K562 (cell line): Measurements from ENCODE around the gene FAM83E. TPM values are rescaled to one million over a fixed set of nuclear protein-coding genes. Genes with fewer than 3 reads are reported as not detected.

ENCODE experiments used
- CHD7 ChIP-seq: fragments of 200-600 bp; sonication (generic); IDR thresholded peaks from one replicate; pipeline ENCODE4 v1.6.1; 2012; ENCODE audit warnings: mild to moderate bottlenecking, low read depth, low read length, inconsistent platforms
- DEAF1 ChIP-seq: fragments of 450-650 bp; formaldehyde crosslinking; IDR thresholded peaks from 2 replicates; pipeline ENCODE4 v1.4.0; 2020; ENCODE audit warnings: mild to moderate bottlenecking, moderate library complexity
- MYBL2 ChIP-seq, 2 experiments: fragments of 450-650 bp in 1 of 2; sonication (generic) in 1 of 2; formaldehyde crosslinking in 1 of 2; IDR thresholded peaks; 2 replicates each; pipeline versions ENCODE4 v1.6.1 to v1.8.1; 2017 to 2022; ENCODE audit warnings: borderline replicate concordance in 1 of 2, inconsistent platforms in 1 of 2, low read depth in 1 of 2, mild to moderate bottlenecking in 1 of 2, missing genetic modification reagents in 1 of 2, moderate library complexity in 1 of 2
- NRF1 ChIP-seq, 2 experiments: fragments of 450-650 bp; IDR thresholded peaks in 1 of 2; conservative IDR thresholded peaks in 1 of 2; 2 replicates each; pipeline ENCODE4 v1.6.1; 2014; ENCODE audit warnings: mild to moderate bottlenecking in 2 of 2
- RUNX1 ChIP-seq: sonication (generic); IDR thresholded peaks from 2 replicates; pipeline ENCODE4 v1.6.1; 2016; ENCODE audit warnings: antibody characterized with exemption, low read depth
- TBP ChIP-seq: optimal IDR thresholded peaks from 2 replicates; pipeline ENCODE3; 2011; ENCODE audit warnings: low read depth, low read length, improper control_type of control experiment
- TFAP4 ChIP-seq: sonication (generic); formaldehyde crosslinking; IDR thresholded peaks from 2 replicates; pipeline ENCODE4 v1.8.0; 2022; ENCODE audit warnings: missing genetic modification reagents, mild to moderate bottlenecking, moderate library complexity, borderline replicate concordance
- ZBTB9 ChIP-seq: fragments of 450-650 bp; formaldehyde crosslinking; IDR thresholded peaks from 2 replicates; pipeline ENCODE4 v1.4.0; 2020; ENCODE audit warnings: mild to moderate bottlenecking, moderate library complexity
- ZFP36 ChIP-seq: fragments of 150-350 bp; IDR thresholded peaks from 2 replicates; pipeline ENCODE4 v1.6.1; 2018; ENCODE audit warnings: low read length, low read depth; ENCODE audit not compliant: partially characterized antibody
- polyA plus RNA-seq, 8 experiments: library from polyadenylated mRNA; depleted of rRNA in 4 of 8; stranded (reverse) in 5 of 8; unstranded in 3 of 8; fragments of >200 nt; fragmentation: Nextera tagmentation in 2 of 8; fragmentation: Illumina TruSeq in 1 of 8; extraction: Ambion mirVana in 2 of 8; extraction: Trizol in 1 of 8; gene quantifications; 2 replicates each; pipeline versions ENCODE4 v1.2.1 to v1.2.3, GENCODE V29; 2011 to 2014; ENCODE audit warnings: inconsistent platforms in 1 of 8, missing spikeins in 1 of 8
- total RNA-seq, 7 experiments: library from RNA; depleted of rRNA in 6 of 7; stranded (reverse); fragments of >200 nt in 6 of 7; fragmentation: Illumina TruSeq in 2 of 7; extraction: Trizol in 2 of 7; gene quantifications; 2 replicates each; pipeline versions ENCODE4 v1.2.1 to v1.2.3, GENCODE V29; 2011 to 2021; ENCODE audit warnings: low replicate concordance in 1 of 7

FAM83E gene
- total and polyA plus RNA-seq, 9 of the 15 experiments (the other 6 are each of a cell fraction or from before 2014, with no cell fraction given), result 0.15 to 0.87 (median 0.29) TPM; not detected in 4

- TF ChIP-seq DEAF1 (CRISPR knock-in tag), result no peak
- no peak for TF ChIP-seq ZFP36
- no peak for TF ChIP-seq ZBTB9 (CRISPR knock-in tag)
- no peak for TF ChIP-seq RUNX1
- TF ChIP-seq MYBL2 (IDR thresholded peaks at IDR 0.05; ENCODE audit: low read depth), result no peak
- no peak for TF ChIP-seq MYBL2 (CRISPR knock-in tag; IDR thresholded peaks at IDR 0.05; ENCODE audit: borderline replicate concordance)
- peak; percentile 80 to 85 for TF ChIP-seq NRF1 (conservative IDR thresholded peaks at IDR 0.05 in 1 of 2, IDR thresholded peaks at IDR 0.05 in 1 of 2)
- no peak for TF ChIP-seq TBP
- TF ChIP-seq CHD7, result no peak
- peak; percentile 62; the same call in 1 of the 2 replicates for TF ChIP-seq TFAP4
These were observed 9.3 kb upstream of the FAM83E start (continued) for GRCh38 chr19:48624067-48624594.
